HG03097 (cell line): ENCODE measurements around the gene PCBP3.

Experiments
- ATAC-seq: cut with Tn5 transposase; IDR thresholded peaks from one replicate; pipeline ENCODE4 v1.9.1; 2021; ENCODE audit not compliant: unreplicated experiment, low FRiP score

Gene PCBP3

GRCh38 chr21:45983649-45983965 lies 340.1 kb downstream of the PCBP3 start:
- no peak for ATAC-seq

DNA sequence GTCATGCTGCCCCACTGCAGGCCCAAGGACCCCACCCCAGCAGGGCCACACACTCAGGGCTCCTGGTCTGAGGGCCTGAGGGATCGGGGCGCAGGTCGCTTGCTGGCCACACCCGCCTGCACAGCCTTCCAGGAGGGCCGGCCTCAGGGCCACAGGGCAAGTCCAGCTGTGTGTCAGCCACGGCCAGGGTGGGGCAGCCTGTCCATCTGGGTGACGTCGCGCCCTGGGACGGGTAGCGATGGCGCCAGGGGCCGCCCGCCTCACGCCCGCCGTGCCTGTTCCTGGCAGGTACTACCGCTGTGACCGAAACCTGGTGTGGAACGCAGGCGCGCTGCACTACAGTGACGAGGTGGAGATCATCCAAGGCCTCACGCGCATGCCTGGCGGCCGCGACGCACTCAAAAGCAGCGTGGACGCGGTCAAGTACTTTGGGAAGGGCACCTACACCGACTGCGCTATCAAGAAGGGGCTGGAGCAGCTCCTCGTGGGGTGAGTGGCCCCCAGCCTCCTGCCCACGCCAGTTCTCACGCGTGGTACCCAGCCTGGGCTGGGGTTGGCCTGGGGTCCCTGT lies 340.5 kb downstream of the PCBP3 start:
- no peak for ATAC-seq

- no peak for ATAC-seq
These were observed 341.1 kb downstream of the PCBP3 start for GRCh38 chr21:45984584-45985095.

DNA sequence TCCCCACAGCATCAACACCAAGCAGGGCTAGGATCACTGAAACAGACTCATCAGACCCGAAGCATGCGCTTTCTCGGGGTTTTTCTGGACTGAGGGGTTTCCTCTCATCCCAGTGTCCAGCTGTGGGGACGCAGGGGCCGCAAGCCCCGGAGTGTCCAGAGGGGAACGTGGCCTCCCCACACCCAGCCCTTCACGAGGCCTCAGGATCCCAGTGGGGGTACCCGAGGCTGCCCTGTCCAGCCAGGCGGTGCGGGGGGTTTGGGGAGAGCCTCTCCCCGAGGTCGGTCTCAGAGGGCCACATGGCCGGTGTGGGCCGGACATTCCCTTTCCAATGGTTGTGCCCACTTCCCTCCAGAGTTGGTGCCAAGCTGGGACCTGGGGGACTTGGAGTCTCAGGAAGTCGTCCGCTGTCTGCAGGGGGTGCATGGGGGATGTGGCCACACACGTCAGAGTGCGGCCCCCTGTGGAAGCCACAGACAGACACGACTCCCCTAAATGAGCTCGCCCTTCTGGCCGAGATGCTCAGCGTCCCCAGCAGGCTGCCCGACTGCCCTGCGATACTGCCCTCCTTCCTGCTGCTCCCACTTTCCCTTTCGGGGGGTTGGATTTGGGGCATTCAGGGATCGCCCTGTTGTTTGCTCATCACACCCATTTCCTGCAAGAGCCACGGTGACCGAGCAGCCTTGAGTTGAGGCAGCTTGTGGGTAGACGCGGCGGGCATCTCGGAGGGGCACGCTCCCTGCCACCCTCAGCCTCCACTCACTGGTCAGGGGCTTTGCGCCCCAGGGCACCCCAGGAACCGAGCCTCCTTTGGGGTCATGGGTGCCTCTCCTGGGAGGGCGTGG lies 342.2 kb downstream of the PCBP3 start:
- no peak for ATAC-seq

DNA sequence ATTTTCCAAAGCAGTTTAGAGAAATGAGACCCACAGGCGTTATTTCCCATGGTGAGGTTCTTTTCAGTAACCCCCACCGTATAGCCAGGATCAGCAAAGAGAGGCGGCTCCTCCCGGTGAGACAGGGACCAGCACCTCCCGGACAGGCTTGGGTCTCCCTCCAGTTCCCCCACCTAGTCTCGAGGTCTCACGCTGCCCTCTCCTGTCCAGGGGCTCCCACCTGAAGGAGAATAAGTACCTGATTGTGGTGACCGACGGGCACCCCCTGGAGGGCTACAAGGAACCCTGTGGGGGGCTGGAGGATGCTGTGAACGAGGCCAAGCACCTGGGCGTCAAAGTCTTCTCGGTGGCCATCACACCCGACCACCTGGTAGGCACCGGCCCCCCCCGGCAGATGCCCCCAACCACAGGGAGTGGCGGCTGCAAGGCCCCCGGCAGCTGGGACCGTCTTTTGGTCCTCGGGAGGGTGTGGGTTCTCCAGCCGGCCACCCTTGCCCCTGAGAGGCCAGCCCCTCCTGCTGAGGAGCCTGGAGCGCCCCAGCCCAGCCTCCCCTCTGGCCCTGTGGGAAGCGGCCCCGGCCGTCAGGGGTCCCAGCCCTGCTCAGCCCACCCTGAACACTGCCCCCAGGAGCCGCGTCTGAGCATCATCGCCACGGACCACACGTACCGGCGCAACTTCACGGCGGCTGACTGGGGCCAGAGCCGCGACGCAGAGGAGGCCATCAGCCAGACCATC lies 343.0 kb downstream of the PCBP3 start:
- no peak for ATAC-seq

GRCh38 chr21:45987121-45987711 lies 343.7 kb downstream of the PCBP3 start:
- ATAC-seq, result no peak

GRCh38 chr21:45988366-45989347 lies 345.1 kb downstream of the PCBP3 start:
- no peak for ATAC-seq

- no peak for ATAC-seq
These were observed 346.0 kb downstream of the PCBP3 start for GRCh38 chr21:45989355-45990048.

DNA sequence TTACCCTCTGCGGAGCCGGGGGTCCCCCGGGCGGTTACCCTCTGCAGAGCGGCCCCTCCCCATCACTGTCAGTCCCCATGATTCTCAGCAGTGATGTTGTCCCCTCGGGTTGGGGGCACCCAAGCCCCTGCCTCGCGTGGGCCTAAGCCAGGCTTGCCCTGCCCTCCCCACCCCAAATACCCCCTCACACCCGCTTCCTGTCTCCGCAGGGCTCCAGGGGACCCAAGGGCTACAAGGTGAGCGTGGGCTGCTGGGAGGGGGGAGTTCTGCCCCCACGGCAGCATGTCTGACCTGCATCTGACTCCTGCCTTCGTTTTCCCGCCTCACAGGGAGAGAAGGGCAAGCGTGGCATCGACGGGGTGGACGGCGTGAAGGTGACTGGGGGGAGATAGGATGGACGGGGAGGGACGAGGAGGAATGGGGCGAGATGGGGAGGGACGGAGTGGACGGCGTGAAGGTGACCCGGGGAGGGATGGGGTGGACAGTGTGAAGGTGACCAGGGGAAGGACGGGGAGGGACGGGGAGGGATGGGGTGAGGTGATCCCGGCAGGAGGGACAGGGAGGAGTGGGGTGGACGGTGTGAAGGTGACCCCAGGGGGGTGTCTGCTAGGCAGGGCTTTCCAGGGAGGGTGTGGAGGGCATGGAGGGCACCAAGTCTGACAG lies 346.7 kb downstream of the PCBP3 start:
- ATAC-seq, result no peak

- no peak for ATAC-seq
These were observed 347.4 kb downstream of the PCBP3 start for GRCh38 chr21:45990741-45991605.

DNA sequence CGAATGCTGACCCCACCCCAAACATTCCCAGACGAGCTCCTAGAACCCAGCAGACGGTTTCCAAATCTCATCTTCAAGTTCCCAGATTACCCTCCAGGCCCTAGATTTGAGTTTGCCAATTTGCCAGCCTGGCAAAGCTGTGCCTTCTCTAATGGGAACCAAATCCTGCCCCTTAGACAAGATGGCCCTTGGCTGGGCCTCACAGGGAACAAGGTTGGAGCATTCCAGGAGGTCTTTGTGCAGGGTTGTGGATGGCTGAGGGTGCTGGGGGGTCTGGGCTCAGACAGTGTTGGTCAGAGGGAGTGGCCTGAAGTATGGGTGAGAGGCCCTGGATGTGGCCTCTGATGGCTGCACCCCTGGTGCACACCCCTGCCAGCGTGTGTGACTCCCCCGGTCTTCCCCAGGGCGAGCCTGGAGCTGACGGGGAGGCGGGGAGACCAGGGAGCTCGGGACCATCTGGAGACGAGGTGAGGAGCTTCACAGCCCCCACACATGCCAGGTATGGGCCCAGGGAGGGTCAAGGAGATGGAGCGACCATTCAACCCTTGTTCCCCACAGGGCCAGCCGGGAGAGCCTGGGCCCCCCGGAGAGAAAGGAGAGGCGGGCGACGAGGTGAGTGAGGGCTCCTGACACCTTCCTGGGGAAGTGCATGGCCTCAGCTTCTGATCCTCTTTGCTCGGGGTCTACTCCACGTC lies 348.2 kb downstream of the PCBP3 start:
- no peak for ATAC-seq
